GM03348 (cell line): Measurements from ENCODE around the gene C1GALT1.
"Not testable (repeated sequence)": the region's sequence is repeated elsewhere in the genome, so short reads cannot be mapped to it uniquely, and the experiment has no call there.

Experiments
- DNase-seq: peaks from one replicate; pipeline ENCODE4 v3.0.0; 2012; ENCODE audit warnings: low spot score

The C1GALT1 gene

DNA sequence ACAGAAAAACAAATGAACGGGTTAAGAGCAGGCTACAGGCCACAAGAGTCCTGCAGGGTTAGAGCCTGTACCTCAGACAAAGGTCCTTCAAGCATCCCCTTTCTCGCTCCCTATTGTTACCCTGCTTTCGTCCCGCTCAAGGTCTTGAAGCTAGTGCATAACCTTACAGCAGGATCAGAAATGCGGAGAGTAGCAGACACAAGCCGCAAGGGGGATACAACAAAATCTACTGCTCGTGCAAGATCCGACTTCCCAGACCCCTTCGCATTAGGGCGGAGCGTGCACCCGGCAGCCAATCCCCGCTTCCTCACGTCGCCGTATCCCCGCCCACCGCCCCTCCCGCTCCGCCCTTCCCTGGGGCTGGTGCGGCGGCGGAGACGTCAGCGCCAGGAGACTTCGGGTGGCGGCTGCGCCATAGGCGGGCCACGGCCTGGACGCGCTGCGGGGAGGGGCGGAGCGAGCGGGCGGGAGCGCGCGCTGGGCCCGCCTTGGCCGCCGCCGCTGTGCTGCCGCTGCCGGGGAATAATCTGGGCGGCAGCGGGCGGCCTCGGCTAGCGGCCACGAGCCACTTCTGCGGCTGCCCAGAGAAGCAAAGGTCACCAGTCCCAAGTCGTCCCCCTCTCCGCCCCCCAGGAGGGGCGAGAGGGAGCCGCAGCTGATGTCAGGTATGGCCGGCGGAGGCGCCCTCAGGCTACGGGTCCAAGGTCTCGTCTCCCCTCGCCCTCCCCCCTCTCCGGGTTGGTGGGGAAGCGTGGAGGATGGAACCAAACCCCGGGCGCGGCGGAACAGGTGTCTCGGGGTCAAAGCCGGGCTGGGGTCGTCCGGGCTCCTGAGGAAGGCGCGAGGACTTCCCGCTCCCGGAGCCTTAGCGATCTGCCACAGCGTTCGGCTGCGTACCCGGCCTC lies at the start of gene C1GALT1:
C1GALT1 (plus strand) TSS at position 389 of the 905 bp plus-strand sequence. CDS start 51,776 bp downstream, outside the sequence.
- peak; percentile 98 for DNase-seq

DNA sequence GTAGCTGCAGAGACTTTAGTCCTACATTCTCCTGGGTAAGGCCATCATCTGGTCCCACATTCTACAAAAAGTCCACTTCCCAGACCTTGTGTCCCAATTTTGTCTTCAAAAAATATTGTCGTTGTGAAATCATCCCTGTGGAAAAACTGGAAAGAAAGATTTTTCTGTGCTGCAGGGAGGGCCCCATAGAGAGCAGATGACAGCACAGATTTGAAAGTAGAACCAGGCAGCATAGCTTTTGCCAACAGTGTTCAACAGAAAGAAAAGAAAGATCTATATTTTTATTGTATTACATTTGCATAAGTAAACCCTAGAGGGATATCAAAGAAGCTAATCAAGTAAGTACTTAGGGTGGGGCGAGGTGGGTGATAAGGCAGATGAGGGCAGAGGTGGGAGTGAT lies 48.3 kb upstream of the C1GALT1 start:
- no peak for DNase-seq

DNA sequence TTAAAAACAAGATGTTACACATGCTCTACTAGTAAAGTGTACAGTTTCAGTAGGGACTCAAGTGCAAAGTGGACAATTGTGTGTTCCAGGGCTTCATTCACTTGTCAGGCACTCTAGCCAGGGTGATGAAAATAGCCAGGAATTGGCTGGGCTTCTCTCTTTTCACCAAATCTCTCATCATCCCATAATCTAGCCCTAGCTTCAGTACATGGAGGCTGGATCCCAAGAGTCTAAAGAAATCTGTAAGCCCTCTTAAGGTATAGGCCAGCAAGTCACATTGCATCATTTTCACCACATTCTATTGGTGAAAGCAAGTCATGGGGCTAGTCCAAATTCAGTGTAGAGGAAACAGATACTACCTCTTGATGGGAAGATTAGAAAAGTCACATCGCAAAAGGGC lies 47.3 kb upstream of the C1GALT1 start:
- DNase-seq: no peak

DNA sequence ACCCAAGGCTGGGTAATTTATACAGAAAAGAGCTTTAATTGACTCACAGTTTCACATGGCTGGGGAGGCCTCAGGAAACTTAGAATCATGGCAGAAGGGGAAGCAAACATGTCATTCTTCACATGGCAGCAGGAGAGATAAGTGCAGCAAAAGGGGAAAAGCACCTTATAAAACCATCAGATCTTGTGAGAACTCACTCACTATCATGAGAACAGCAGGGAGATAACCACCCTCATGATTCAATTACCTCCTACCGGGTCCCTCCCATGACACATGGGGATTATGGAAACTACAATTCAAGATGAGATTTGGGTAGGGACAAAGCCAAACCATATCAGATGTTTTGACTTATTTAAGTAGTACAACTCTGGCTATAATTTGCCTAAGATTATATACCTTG lies 46.4 kb upstream of the C1GALT1 start:
- DNase-seq: not testable (repeated sequence)

DNA sequence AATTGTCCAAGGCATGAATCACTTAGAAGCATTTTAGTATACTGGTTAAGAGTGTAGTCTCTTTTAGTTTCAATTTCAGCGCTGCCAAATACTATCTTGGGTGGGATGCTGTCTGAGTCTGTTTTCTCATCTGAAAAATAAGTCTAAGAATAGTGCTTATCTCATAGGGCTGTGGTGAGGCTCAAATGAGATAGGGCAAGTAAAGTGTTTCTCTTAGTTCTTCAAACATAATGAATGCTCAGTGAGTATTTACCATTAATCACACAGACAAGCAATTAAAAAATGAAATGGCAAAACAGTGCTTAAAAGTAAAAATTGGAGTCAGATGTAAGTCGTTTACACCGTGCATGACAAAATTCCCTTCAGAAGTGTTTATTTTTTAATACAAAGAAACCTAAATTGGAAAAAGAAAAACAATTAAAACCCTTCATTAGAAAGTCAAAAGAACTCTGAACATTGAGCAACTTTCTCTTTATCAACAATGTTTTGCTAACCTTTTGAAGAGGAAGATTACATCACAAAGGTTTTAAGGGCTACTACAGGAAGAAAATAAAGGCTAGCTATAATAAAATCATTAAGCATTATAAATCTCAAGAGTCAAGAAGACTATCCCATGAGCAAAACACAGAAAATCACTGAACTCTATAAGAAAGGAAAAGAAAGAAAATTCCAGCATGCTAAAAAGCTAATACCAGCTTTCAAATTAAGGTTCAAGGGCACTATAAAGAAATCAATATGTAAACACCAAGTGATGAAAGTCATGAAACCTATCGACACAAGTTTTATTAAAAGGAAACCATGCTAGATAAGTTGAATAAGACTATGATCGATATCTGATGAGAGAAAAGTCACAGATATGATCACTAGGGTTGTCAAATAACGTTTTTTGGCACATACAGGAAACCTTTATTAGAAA lies 45.6 kb upstream of the C1GALT1 start:
- peak; percentile 9 for DNase-seq

DNA sequence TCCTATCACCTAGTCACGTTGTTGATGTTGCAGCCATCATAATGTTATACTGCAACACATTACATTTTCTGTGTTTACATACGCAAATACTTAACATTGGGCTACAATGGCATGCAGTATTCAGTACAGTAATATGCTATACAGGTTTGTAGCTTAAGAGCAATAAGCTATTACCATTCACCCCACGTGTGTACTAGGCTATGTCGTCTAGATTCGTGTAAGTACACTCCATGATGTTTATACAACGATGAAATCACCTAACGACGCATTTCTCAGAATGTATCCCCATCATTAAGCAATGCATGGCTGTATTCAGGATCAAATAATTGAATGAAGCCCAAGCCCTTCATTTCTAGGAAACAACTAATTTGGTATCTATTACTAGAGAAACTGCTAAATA lies 43.4 kb upstream of the C1GALT1 start:
- DNase-seq: no peak

DNA sequence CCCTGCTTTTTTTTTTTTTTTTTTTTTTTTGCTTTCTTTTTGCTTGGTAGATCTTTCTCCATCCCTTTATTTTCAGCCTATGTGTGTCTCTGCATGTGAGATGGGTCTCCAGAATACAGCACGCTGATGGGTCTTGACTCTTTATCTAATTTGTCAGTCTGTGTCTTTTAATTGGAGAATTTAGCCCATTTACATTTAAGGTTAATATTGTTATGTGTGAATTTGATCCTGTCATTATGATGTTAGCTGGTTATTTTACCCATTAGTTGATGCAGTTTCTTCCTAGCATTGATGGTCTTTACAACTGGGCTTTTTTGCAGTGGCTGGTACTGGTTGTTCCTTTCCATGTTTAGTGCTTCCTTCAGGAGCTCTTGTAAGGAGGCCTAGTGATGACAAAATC lies 38.9 kb upstream of the C1GALT1 start:
- DNase-seq: not testable (repeated sequence)

DNA sequence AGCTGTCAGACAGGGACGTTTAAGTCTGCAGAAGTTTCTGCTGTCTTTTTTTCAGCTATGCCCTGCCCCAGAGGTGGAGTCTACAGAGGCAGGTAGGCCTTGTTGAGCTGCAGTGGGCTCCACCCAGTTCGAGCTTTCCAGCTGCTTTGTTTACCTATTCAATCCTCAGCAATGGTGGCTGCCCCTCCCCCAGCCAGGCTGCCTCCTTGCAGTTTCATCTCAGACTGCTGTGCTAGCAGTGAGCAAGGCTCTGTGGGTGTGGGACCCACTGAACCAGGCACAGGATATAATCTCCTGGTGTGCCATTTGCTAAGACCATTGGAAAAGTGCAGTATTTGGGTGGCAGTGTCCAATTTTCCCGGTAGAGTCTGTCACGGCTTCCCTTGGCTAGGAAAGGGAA lies 37.2 kb upstream of the C1GALT1 start:
- DNase-seq: not testable (repeated sequence)

DNA sequence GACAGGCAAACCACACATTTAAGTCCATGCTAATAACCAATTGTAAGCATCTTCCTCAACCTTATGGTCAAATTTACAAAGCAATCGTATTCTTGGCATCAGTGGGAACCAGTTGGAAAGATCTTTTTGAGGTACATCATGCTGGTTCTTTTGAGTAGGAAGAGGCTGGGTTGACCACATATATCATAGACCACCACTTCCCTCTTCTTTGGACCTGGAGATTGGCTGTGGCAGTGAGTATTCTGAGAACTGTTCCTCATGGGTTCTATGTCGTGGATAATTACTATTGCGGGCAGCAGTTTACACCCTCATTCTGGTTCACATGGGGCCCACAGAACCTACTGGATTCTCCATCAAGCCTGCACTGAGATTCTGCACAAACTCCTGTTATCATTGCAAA lies 35.5 kb upstream of the C1GALT1 start:
- no peak for DNase-seq

GRCh38 chr7:7148798-7149481 lies 33.4 kb upstream of the C1GALT1 start:
- DNase-seq: peak; percentile 4

GRCh38 chr7:7151285-7151684 lies 31.1 kb upstream of the C1GALT1 start:
- DNase-seq: no peak

DNA sequence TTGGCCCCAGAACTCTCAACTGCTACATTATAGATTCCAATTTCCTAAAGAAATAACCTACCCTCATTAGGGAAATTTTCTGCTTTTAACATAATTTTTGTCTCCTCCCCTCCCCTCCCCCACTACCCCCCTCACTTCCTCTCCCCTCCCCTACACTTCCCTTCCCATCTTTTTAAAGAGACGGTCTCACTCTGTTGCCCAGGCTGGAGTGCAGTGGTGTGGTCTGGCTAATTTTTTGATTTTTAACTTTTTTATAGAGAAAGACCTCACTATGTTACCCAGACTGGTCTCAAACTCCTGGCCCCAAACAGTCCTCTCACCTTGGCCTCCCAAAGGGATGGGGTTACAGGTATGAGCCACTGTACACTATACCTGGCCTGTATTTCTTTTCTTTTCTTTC lies 30.5 kb upstream of the C1GALT1 start:
- DNase-seq: no peak

GRCh38 chr7:7152315-7152714 lies 30.0 kb upstream of the C1GALT1 start:
- no peak for DNase-seq

DNA sequence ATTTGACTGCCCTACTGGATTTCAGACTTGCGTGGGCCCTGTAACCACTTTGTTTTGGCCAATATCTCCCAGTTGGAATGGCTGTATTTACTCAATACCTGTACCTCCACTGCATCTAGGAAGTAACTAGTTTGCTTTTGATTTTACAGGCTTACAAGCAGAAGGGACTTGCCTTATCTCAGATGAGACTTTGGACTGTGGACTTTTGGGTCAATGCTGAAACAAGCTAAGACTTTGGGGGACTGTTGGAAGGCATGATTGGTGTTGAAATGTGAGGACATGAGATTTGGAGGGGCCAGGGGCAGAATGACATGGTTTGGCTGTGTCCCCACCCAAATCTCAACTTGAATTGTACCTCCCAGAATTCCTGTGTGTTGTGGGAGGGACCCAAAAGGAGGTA lies 28.0 kb upstream of the C1GALT1 start:
- DNase-seq: not testable (repeated sequence)

DNA sequence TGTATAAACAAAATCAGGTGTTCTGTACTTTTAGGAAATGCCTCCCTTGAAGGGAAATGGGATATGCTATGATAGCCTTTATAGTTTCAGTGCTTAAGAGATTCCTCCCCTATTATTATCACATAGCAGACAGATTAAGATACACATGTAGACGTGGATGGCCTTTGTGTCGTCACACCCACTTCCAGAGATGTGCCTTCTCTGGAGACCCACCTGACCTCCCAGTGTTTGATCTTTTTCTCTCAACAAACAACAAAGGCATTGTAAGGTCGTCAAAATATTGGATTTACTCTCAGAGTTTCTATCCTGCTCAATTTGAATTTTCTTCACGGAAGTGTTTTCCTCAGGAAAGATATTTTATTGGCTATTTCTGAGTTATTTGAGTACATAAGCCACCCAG lies 25.7 kb upstream of the C1GALT1 start:
- no peak for DNase-seq

DNA sequence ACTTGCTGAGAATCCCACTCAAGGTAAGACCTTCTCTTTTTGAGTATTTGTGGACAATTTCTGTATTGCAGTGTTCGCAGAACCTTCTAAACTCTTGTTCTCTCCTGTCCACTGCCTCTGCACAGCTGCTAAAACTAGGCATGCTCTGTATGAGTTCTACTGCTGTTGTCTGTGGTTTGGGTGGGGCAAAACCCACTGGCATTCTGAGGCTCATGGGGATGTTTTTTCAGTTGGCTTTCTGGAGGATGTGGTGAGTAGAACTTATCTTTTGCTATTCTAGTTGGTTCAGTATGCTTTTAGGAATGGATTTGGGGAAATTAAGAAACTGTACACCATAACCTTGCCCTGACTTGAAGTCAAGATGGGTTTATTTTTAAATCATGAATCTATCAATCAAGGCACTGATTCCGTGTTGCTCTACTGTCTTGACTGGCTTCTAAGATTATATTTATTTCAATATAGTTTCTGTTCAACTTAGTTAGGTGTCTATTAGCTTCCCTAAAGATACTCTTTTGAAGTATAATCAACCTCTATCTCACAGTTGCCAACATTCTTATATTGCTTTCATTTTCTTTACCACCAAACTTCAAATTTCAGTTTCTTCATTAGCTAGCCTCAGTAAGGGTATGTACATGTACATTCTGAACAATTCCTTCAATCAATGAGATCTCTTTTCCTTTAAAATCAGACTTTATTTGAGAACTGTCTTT lies 25.0 kb upstream of the C1GALT1 start:
- peak; percentile 79 for DNase-seq

DNA sequence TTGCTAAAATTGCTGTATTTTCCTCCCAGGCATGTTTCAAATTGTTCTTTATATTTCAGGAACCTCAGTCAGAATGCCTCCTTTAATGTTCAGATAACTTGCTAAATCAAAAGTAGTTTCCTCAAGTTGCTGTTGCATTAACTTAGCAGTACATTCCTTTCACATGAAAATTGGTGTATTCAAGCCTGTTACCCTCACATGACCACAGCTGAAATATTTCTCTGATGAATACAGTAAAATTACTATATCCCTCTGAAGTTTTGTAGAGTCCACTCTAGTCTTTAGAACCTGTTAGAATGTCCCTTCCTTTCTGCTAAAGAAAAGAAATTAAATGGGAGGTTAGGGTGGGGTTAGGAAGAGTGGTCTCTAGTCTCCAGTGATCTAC lies 24.5 kb upstream of the C1GALT1 start:
- DNase-seq: peak; percentile 59

DNA sequence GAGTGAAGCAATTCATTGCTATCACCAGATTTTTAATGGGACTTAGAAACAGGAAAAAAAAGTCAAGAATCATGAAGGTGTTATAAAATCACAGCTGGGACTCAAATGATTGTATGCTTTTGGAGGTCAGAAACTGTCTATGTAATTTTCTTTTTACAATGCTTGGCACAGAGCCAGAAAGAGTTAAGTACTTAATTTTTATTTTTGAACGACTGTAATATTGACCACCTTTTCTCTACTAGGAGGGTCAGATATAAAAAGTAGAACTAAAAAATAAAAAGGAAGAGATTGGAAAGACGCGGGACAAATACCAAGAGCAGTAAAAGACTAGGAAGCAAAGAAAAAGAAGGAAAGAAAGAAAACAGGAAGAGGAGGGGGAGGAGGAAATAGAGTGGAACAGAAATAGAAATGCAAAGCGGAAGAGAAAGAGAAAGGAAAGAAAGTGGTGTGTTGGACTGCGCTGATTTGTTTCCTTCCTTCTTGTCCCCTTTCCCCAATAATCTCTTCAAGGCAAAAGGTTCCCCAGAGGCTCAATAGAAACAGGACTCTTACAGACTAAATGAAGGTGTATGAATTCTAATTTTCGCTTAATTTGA lies 23.2 kb upstream of the C1GALT1 start:
- DNase-seq: no peak

DNA sequence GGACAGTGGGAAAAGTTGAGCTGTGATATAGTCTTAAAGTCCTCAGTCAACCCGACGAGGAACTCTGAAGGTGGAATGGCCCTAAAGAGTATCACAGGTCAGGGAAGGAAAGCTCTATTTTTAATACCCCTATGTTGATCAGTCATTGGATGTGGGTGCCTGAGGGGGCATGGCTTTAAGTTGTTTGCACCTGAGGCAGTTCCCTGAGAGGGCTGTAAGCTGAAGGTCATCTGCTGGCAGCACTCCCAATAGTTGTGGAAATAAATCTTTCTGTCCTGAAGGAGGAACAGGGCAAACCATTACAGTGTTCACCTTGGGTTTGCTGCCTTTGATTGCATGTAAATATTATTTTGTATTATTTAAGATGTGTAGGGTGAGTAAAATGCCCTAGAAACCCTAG lies 17.8 kb upstream of the C1GALT1 start:
- DNase-seq: no peak

DNA sequence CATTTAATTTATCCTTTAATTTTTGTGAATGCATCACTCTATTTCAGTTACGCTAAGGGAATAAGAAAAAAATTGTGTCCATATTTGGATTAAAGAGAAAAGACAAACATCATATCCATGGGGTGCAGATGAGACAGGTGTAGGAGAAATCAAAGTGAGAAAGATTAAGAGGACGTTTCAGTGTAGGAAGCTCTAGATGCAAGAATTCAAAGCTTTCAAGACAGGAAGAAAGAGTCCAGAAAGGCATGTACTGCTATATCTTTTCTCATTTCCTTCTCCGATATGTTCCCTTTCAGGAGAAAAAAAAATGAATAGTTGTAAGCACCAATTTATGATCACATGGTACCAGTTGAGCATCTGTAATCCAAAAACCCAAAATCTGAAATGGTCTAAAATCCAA lies 17.0 kb upstream of the C1GALT1 start:
- no peak for DNase-seq

GRCh38 chr7:7166318-7166717 lies 16.0 kb upstream of the C1GALT1 start:
- no peak for DNase-seq
